ENCODE measurements around the gene MRPL39. TPM values are rescaled to one million over a fixed set of nuclear protein-coding genes. Genes with fewer than 3 reads are reported as not detected.
"Not testable (repeated sequence)": the region's sequence is repeated elsewhere in the genome, so short reads cannot be mapped to it uniquely, and the experiment has no call there.

Gene MRPL39
- total and polyA plus RNA-seq, 2 donors, result 28.2 to 34.7 TPM

DNA sequence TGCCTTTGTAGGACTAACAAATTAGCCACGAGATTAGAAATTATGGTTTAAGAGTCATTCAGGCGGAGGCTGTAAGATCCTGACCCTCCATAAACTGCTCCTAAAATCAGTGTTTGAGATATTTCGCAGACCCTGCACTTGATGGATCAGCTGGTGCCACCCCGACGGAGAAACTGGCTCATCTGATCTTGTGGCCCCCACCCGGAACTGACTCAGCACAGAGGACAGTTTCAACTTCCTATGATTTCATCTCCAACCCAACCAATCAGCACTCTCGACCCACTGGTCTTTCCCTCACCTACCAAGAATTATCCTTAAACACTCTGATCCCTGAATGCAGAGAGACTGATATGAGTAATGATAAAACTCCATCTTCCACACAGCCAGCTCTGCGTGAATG is 28.0 kb upstream of the MRPL39 start:
- Histone ChIP-seq H3K27ac (ENCODE audit: low read depth) (no peak overlapping the region), H3K4me1 (ENCODE audit: insufficient read depth) (no peaks in the 10 kb centered on the region), H3K4me3 (ENCODE audit: low read depth, low read length) (no peak overlapping the region), H3K36me3 (ENCODE audit: insufficient read depth) (no peaks in the 10 kb centered on the region)
- DNase-seq (ENCODE audit: extremely low spot score), result no peak
- 66% methylated on average over 8 of the region's 8 CpGs for WGBS

DNA sequence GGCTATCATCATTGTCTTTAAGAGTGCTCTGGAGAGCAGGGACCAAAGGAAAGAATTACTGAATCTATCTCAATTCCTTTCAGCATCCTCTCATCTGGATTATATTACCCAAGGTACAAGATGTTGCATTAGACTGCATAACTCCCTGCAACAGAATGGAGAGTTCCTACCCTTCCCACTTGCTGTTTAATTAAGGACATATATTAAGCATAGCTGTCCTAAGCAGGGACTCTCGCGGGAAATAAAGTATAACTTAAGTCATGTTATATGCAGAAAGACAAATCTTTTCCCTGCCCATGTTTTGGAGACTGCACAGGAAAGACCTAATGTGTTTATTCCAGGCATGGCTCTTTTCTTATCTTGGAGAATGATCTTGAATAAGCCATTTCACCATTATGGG is 25.0 kb upstream of the MRPL39 start:
- Histone ChIP-seq H3K36me3 (ENCODE audit: insufficient read depth) (no peaks in the 10 kb centered on the region), H3K27ac (ENCODE audit: low read depth) (no peak overlapping the region), H3K4me1 (ENCODE audit: insufficient read depth) (no peaks in the 10 kb centered on the region), H3K4me3 (ENCODE audit: low read depth, low read length) (no peak overlapping the region)
- no peak for DNase-seq (ENCODE audit: extremely low spot score)
- 93% methylated on average over 2 of the region's 2 CpGs for WGBS

- Histone ChIP-seq H3K4me1 (ENCODE audit: insufficient read depth) (no peaks in the 10 kb centered on the region), H3K36me3 (ENCODE audit: insufficient read depth) (no peaks in the 10 kb centered on the region), H3K27ac (ENCODE audit: low read depth) (no peak overlapping the region), H3K4me3 (ENCODE audit: low read depth, low read length) (no peak overlapping the region)
- WGBS, result 57% methylated on average over 2 of the region's 2 CpGs
- DNase-seq (ENCODE audit: extremely low spot score), result no peak
Measured at GRCh38 chr21:25626757-25627156, 19.5 kb upstream of the MRPL39 start.

DNA sequence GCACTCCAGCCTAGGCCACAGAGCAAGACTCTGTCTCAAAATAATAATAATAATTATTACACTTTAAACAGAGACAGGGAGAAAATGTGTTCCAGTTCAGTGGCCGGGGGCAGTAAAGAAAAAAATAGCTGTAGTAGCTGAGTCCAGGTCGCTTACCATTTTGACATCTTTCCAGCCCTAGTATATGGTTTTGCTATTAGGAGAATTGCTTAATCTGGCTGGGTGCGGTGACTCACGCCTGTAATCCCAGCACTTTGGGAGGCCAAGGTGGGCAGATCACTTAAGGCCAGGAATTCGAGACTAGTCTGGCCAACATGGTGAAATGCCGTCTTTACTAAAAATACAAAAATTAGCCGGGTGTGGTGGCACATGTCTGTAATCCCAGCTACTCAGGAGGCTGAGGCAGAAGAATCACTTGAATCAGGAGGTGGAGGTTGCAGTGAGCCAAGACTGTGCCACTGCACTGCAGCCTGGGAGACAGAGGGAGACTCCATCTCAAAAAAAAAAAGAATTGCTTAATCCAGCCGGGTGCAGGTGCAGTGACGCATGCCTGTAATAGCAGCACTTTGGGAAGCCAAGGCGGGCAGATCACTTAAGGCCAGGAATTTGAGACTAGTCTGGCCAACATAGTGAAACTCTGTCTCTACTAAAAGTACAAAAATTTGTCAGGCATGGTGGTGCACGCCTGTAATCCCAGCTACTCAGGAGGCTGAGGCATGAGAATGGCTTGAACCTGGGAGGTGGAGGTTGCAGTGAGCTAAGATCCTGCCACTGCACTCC is 18.7 kb upstream of the MRPL39 start:
- H3K27ac ChIP-seq (ENCODE audit: low read depth); DNase-seq (ENCODE audit: extremely low spot score); H3K4me3 ChIP-seq (ENCODE audit: low read depth, low read length); H3K4me1 ChIP-seq (ENCODE audit: insufficient read depth); H3K36me3 ChIP-seq (ENCODE audit: insufficient read depth): not testable (repeated sequence)
- WGBS, result 90% methylated on average over 11 of the region's 11 CpGs

DNA sequence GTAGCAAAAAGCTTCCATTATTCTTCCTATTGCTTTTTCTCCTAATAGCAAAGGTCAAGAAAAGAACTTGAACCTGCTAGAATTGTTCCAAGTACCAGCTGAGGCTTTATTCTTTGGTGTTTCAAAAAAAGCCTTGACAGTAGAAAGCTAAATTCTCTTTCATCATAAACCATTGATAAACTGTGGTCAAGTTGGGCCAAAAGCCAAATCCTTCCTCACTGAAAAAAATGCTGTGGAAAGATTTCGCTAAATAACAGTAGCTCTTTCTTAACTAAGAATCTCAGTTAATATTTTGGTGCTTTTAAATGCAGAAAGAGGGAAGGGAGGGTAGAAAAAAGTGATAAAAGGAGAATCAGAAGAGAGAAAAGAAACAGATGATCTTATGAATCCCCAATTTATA is 17.8 kb upstream of the MRPL39 start:
- no peaks in the 10 kb centered on the region for H3K36me3 ChIP-seq (ENCODE audit: insufficient read depth)
- WGBS, result 62% methylated on average over 1 of the region's 1 CpG
- no peak for DNase-seq (ENCODE audit: extremely low spot score)
- no peak overlapping the region for H3K27ac ChIP-seq (ENCODE audit: low read depth)
- H3K4me1 ChIP-seq (ENCODE audit: insufficient read depth), result no peaks in the 10 kb centered on the region
- no peak overlapping the region for H3K4me3 ChIP-seq (ENCODE audit: low read depth, low read length)

DNA sequence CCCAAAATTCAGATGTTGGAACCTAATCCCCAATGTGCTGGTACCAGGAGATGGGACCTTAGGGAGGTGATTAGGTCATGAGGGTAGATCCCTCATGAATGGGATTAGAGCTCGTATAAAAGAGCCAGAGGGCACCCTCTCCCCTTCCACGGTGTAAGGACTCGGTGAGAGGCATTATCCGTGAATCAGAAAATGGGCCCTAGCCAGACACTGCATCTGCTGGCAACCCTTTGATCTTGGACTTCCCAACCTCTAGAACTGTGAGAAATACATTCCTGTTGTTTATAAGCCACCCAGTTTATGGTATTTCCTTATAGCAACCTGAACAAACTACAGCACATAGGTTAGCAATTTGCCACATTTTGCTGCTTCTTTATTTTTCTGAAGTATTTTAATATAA is 17.2 kb upstream of the MRPL39 start:
- no peak for DNase-seq (ENCODE audit: extremely low spot score)
- H3K4me1 ChIP-seq (ENCODE audit: insufficient read depth), result no peaks in the 10 kb centered on the region
- 60% methylated on average over 4 of the region's 4 CpGs for WGBS
- no peaks in the 10 kb centered on the region for H3K36me3 ChIP-seq (ENCODE audit: insufficient read depth)
- no peak overlapping the region for H3K27ac ChIP-seq (ENCODE audit: low read depth)
- H3K4me3 ChIP-seq (ENCODE audit: low read depth, low read length), result no peak overlapping the region

- no peak overlapping the region for H3K27ac ChIP-seq (ENCODE audit: low read depth)
- H3K4me1 ChIP-seq (ENCODE audit: insufficient read depth), result no peaks in the 10 kb centered on the region
- WGBS, result 64% methylated on average over 2 of the region's 2 CpGs
- no peak for DNase-seq (ENCODE audit: extremely low spot score)
- H3K36me3 ChIP-seq (ENCODE audit: insufficient read depth), result no peaks in the 10 kb centered on the region
- no peak overlapping the region for H3K4me3 ChIP-seq (ENCODE audit: low read depth, low read length)
Measured at GRCh38 chr21:25619198-25619597, 11.9 kb upstream of the MRPL39 start.

DNA sequence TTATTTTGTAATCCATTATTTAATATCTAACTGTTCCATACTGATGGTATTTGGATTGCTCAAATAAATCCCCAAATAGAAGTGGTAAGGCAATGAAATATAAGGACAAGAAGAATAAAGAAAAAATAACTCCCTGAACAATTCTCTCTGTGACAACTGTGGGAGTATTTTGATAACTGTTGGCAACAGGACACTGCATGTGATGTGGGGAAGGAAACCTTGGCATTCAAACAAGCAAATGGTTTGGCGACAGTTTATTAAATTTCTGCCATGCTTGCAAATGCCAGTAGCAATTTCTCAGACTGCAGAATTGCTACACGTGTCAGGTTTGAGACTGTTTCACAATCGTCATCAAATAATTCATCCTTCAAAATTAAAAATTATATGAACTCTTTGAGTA is 8.6 kb upstream of the MRPL39 start:
- H3K27ac ChIP-seq (ENCODE audit: low read depth), result no peak overlapping the region
- WGBS, result 71% methylated on average over 3 of the region's 3 CpGs
- no peak for DNase-seq (ENCODE audit: extremely low spot score)
- no peak overlapping the region for H3K4me3 ChIP-seq (ENCODE audit: low read depth, low read length)
- H3K4me1 ChIP-seq (ENCODE audit: insufficient read depth), result no peaks in the 10 kb centered on the region
- H3K36me3 ChIP-seq (ENCODE audit: insufficient read depth), result no peaks in the 10 kb centered on the region

- no peaks in the 10 kb centered on the region for H3K4me1 ChIP-seq (ENCODE audit: insufficient read depth)
- no peak for DNase-seq (ENCODE audit: extremely low spot score)
- H3K4me3 ChIP-seq (ENCODE audit: low read depth, low read length), result no peak overlapping the region
- WGBS, result 92% methylated on average over 1 of the region's 1 CpG
- H3K27ac ChIP-seq (ENCODE audit: low read depth), result no peak overlapping the region
- H3K36me3 ChIP-seq (ENCODE audit: insufficient read depth), result no peaks in the 10 kb centered on the region
Measured at GRCh38 chr21:25614441-25614840, 7.2 kb upstream of the MRPL39 start.

DNA sequence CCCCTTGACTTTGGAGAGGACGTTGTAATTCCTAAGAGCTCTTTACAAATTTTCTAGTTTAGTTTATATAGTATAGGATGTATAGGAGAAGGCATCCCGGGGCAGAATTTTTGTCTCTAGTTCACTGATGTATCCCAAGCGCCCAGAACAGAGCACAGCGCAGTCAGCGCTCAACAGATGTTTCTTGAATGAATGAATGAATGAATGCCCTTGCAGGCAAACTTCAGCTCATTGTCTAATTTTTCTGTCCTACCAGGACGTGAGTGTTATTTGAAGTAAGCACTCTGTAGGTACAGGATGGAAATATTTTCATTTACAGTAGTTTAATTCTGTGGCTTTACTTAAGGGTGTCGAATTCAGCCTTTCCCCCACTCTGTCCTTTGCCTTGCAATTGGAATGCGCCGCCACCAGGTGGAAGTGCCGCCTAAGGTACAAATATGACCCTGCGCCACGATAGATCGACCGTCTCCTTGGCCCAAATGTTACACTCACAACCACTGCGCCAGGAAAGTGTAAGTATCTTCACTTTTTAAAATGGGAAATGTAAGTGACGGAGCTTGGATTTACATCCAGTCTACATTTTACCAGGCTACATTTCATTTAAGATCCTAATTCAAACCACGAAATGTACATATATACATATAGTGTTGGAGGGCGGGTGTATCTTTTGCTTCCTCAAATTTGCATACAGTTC is 910 bp upstream of the MRPL39 start:
- 6% methylated on average over 18 of the region's 18 CpGs for WGBS
- Histone ChIP-seq H3K36me3 (ENCODE audit: insufficient read depth) (no peaks in the 10 kb centered on the region), H3K4me3 (ENCODE audit: low read depth, low read length) (peak overlapping the region; percentile 82), H3K27ac (ENCODE audit: low read depth) (peak overlapping the region; percentile 17), H3K4me1 (ENCODE audit: insufficient read depth) (no peaks in the 10 kb centered on the region)
- DNase-seq (ENCODE audit: extremely low spot score), result peak; percentile 69

- H3K4me1 ChIP-seq (ENCODE audit: insufficient read depth), result no peaks in the 10 kb centered on the region
- 98% methylated on average over 1 of the region's 1 CpG for WGBS
- no peak for DNase-seq (ENCODE audit: extremely low spot score)
- peaks cover 6% of the 10 kb centered on the region for H3K36me3 ChIP-seq (ENCODE audit: insufficient read depth)
- no peak overlapping the region for H3K27ac ChIP-seq (ENCODE audit: low read depth)
- no peak overlapping the region for H3K4me3 ChIP-seq (ENCODE audit: low read depth, low read length)
Measured at GRCh38 chr21:25589887-25590286, 17.4 kb downstream of the MRPL39 start.

GRCh38 chr21:25586791-25587190 is 20.5 kb downstream of the MRPL39 start:
- no peak overlapping the region for H3K4me3 ChIP-seq (ENCODE audit: low read depth, low read length)
- no peak for DNase-seq (ENCODE audit: extremely low spot score)
- no peaks in the 10 kb centered on the region for H3K36me3 ChIP-seq (ENCODE audit: insufficient read depth)
- no peak overlapping the region for H3K27ac ChIP-seq (ENCODE audit: low read depth)
- H3K4me1 ChIP-seq (ENCODE audit: insufficient read depth), result no peaks in the 10 kb centered on the region
- 81% methylated on average over 2 of the region's 2 CpGs for WGBS

DNA sequence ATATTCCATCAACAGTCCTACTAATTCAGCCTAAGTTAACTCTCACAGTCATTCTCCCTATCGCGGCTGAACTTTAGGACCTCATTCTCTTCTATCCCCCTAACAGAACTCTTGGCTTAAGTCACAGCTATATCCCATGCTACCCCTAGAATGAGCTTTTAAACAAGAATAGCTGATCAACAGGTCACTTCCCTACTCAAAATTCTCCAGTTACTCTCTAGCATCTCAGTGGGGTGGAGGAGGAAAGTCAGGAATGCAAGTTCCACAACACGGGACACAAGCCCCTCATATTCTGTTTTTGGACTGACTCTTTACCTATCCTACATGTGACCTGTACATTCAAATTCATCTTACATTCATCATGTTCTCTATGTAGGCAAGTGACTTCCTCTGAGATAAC is 21.0 kb downstream of the MRPL39 start:
- no peak overlapping the region for H3K27ac ChIP-seq (ENCODE audit: low read depth)
- 95% methylated on average over 3 of the region's 3 CpGs for WGBS
- H3K4me1 ChIP-seq (ENCODE audit: insufficient read depth), result no peaks in the 10 kb centered on the region
- DNase-seq (ENCODE audit: extremely low spot score), result no peak
- no peaks in the 10 kb centered on the region for H3K36me3 ChIP-seq (ENCODE audit: insufficient read depth)
- H3K4me3 ChIP-seq (ENCODE audit: low read depth, low read length), result no peak overlapping the region

DNA sequence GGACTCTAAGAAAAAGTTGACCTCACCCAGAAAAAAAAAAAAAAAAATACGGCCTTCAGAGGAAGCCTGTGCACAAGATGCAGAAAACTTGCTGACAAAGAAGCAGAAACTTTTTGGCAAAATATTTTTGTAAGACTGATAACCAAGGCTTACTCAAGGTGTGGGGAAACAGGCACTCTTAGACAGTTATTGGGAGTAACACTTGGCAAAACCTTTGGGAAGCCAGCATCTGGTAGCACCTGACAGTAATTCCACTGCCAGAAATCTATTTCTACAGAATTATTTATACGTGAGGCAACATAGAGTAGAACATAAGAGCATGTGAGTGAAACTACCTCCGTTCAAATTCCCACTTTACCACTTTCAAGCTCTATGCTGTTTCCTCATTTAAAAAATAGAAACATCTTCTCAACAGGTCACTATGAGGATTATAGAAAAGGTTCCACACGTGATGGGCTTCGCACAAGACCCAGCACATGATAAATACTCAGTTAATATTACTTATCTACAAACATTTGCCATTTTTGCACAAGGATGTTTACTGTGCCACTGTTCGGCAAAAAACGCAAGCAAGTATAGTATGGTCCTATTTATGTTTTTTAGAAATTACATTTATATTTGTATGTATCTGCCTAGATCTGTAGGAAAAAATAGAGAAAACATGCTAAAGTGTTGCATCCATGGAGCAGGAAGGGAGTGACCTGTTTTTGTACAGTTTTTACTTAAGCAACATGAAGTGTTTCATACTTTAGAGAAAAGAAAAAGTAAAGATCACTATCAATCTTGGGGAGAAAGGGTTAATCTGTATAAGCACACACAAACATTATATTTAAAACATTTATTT is 22.2 kb downstream of the MRPL39 start:
- DNase-seq (ENCODE audit: extremely low spot score), result no peak
- no peaks in the 10 kb centered on the region for H3K36me3 ChIP-seq (ENCODE audit: insufficient read depth)

More for the DNA sequence above, 22.2 kb downstream of the MRPL39 start:
- H3K27ac ChIP-seq (ENCODE audit: low read depth), result no peak overlapping the region
- no peaks in the 10 kb centered on the region for H3K4me1 ChIP-seq (ENCODE audit: insufficient read depth)
- H3K4me3 ChIP-seq (ENCODE audit: low read depth, low read length), result no peak overlapping the region
- WGBS, result 91% methylated on average over 7 of the region's 7 CpGs

Data from urinary bladder (tissue), 4 donors.